H9 (cell line): ENCODE data around the gene THOP1. TPM values are rescaled to one million over a fixed set of nuclear protein-coding genes. Genes with fewer than 3 reads are reported as not detected.

ENCODE experiments used
- DNase-seq: peaks from one replicate; pipeline ENCODE4 v3.0.0-alpha.2; 2017
- H2AFZ ChIP-seq: one replicate; pipeline ENCODE4 v1.6.1; 2013; ENCODE audit warnings: mild to moderate bottlenecking, low read length, control low read depth, moderate library complexity
- H2AK5ac ChIP-seq: 2 replicates; pipeline ENCODE4 v1.6.1; 2013; ENCODE audit warnings: low read length, control low read depth, mixed read lengths; ENCODE audit not compliant: insufficient read length
- H2BK120ac ChIP-seq: one replicate; pipeline ENCODE4 v1.6.1; 2013; ENCODE audit warnings: low read depth, mild to moderate bottlenecking, low read length, control low read depth, inconsistent platforms; ENCODE audit not compliant: poor library complexity, severe bottlenecking
- H2BK12ac ChIP-seq: 2 replicates; pipeline ENCODE4 v1.6.1; 2013; ENCODE audit warnings: low read length, control low read depth, mixed read lengths, low read depth; ENCODE audit not compliant: insufficient read length
- H2BK15ac ChIP-seq: 2 replicates; pipeline ENCODE4 v1.6.1; 2013; ENCODE audit warnings: low read depth, low read length, control low read depth
- H2BK20ac ChIP-seq: one replicate; pipeline ENCODE4 v1.6.1; 2013; ENCODE audit warnings: low read depth, mild to moderate bottlenecking, low read length, control low read depth, inconsistent platforms; ENCODE audit not compliant: poor library complexity, severe bottlenecking
- H2BK5ac ChIP-seq: 2 replicates; pipeline ENCODE4 v1.6.1; 2013; ENCODE audit warnings: low read length, control low read depth, mixed read lengths; ENCODE audit not compliant: insufficient read length
- H3K14ac ChIP-seq: 2 replicates; pipeline ENCODE4 v1.6.1; 2013; ENCODE audit warnings: low read length, control low read depth; ENCODE audit not compliant: insufficient read depth
- H3K18ac ChIP-seq: 2 replicates; pipeline ENCODE4 v1.6.1; 2013; ENCODE audit warnings: low read depth, mild to moderate bottlenecking, mixed read lengths, low read length, control low read depth; ENCODE audit not compliant: insufficient read length
- H3K23ac ChIP-seq: 2 replicates; pipeline ENCODE4 v1.6.1; 2013; ENCODE audit warnings: low read length, control low read depth, mixed read lengths, low read depth; ENCODE audit not compliant: insufficient read length
- H3K23me2 ChIP-seq: 2 replicates; pipeline ENCODE4 v1.6.1; 2013; ENCODE audit warnings: low read depth, mild to moderate bottlenecking, mixed read lengths, low read length, control low read depth; ENCODE audit not compliant: insufficient read length, poor library complexity, severe bottlenecking
- H3K27ac ChIP-seq: 2 replicates; pipeline ENCODE4 v1.5.1; 2013; ENCODE audit warnings: low read length, control low read depth, mixed read lengths, low read depth; ENCODE audit not compliant: insufficient read length
- H3K27me3 ChIP-seq: 2 replicates; pipeline ENCODE4 v1.6.1; 2013; ENCODE audit warnings: low read length, control low read depth, inconsistent platforms; ENCODE audit not compliant: insufficient read depth
- H3K4ac ChIP-seq: 2 replicates; pipeline ENCODE4 v1.6.1; 2013; ENCODE audit warnings: low read depth, mild to moderate bottlenecking, control low read depth, inconsistent platforms, low read length, moderate library complexity
- H3K4me1 ChIP-seq: 2 replicates; pipeline ENCODE4 v1.6.1; 2013; ENCODE audit warnings: low read length, control low read depth, inconsistent platforms; ENCODE audit not compliant: insufficient read depth
- H3K4me2 ChIP-seq: 2 replicates; pipeline ENCODE4 v1.6.1; 2013; ENCODE audit warnings: low read length, control low read depth, mixed read lengths; ENCODE audit not compliant: insufficient read length, insufficient read depth
- H3K56ac ChIP-seq: 2 replicates; pipeline ENCODE4 v1.6.1; 2013; ENCODE audit warnings: low read depth, mild to moderate bottlenecking, mixed read lengths, low read length, control low read depth; ENCODE audit not compliant: insufficient read length
- H3K79me1 ChIP-seq: 2 replicates; pipeline ENCODE4 v1.6.1; 2013; ENCODE audit warnings: low read depth, mild to moderate bottlenecking, moderate library complexity, low read length, control low read depth, inconsistent platforms; ENCODE audit not compliant: insufficient read depth, poor library complexity, severe bottlenecking
- H3K79me2 ChIP-seq: 2 replicates; pipeline ENCODE4 v1.6.1; 2013; ENCODE audit warnings: low read length, control low read depth, inconsistent platforms; ENCODE audit not compliant: insufficient read depth
- H3K9ac ChIP-seq: 2 replicates; pipeline ENCODE4 v1.6.1; 2013; ENCODE audit warnings: low read length, control low read depth, mixed read lengths; ENCODE audit not compliant: insufficient read length; ENCODE audit errors: extremely low read depth
- H3K9me3 ChIP-seq: one replicate; pipeline ENCODE4 v1.6.1; 2013; ENCODE audit warnings: low read depth, low read length, inconsistent platforms; ENCODE audit not compliant: control insufficient read depth
- H3T11ph ChIP-seq: one replicate; pipeline ENCODE4 v1.6.1; 2013; ENCODE audit warnings: mild to moderate bottlenecking, low read length, control low read depth, inconsistent platforms
- H4K20me1 ChIP-seq: one replicate; pipeline ENCODE4 v1.6.1; 2013; ENCODE audit not compliant: control insufficient read depth, insufficient read length, insufficient read depth
- H4K5ac ChIP-seq: 2 replicates; pipeline ENCODE4 v1.6.1; 2013; ENCODE audit warnings: low read depth, mild to moderate bottlenecking, mixed read lengths, low read length, control low read depth; ENCODE audit not compliant: insufficient read length
- H4K8ac ChIP-seq: replicated peaks from 2 replicates; pipeline ENCODE4 v1.6.1; 2013; ENCODE audit warnings: low read length, control low read depth, mixed read lengths, low read depth; ENCODE audit not compliant: insufficient read length
- H4K91ac ChIP-seq: 2 replicates; pipeline ENCODE4 v1.6.1; 2013; ENCODE audit warnings: low read depth, mild to moderate bottlenecking, moderate library complexity, mixed read lengths, low read length, control low read depth; ENCODE audit not compliant: insufficient read length
- H3K27ac Mint-ChIP-seq, 3 experiments: 2 replicates in 2 of 3; 3 replicates in 1 of 3; pipeline ENCODE4 v1.8.0; 2020 to 2021; ENCODE audit warnings: mixed read lengths in 3 of 3, mild to moderate bottlenecking in 1 of 3, moderate library complexity in 1 of 3
- H3K27me3 Mint-ChIP-seq: 2 replicates; pipeline ENCODE4 v1.8.0; 2021; ENCODE audit warnings: low read depth, mild to moderate bottlenecking, moderate library complexity, mixed read lengths
- H3K36me3 Mint-ChIP-seq, 3 experiments: 2 replicates in 2 of 3; 3 replicates in 1 of 3; pipeline ENCODE4 v1.8.0; 2020 to 2021; ENCODE audit warnings: low read depth in 3 of 3, mixed read lengths in 3 of 3; ENCODE audit not compliant: insufficient read depth in 1 of 3
- H3K4me1 Mint-ChIP-seq, 2 experiments: 2 replicates each; pipeline ENCODE4 v1.8.0; 2020; ENCODE audit warnings: mixed read lengths in 2 of 2
- H3K4me3 Mint-ChIP-seq, 2 experiments: 2 replicates in 1 of 2; 3 replicates in 1 of 2; pipeline ENCODE4 v1.8.0; 2020 to 2021; ENCODE audit warnings: mild to moderate bottlenecking in 2 of 2, mixed read lengths in 2 of 2, moderate library complexity in 1 of 2
- H3K9me3 Mint-ChIP-seq, 2 experiments: 2 replicates in 1 of 2; 3 replicates in 1 of 2; pipeline ENCODE4 v1.8.0; 2020; ENCODE audit warnings: mild to moderate bottlenecking in 2 of 2, mixed read lengths in 2 of 2, moderate library complexity in 1 of 2
- WGBS: extraction: QIAGEN DNeasy Blood & Tissue Kit; methylation state at CpG from one replicate; pipeline ENCODE4 v1.1.7; 2013; ENCODE audit warnings: missing lambda C conversion rate, low lambda C conversion rate, mixed read lengths; ENCODE audit not compliant: insufficient read length; ENCODE audit errors: extremely low coverage; 5-methylcytosine and 5-hydroxymethylcytosine counted together
- total RNA-seq: library from RNA; stranded (reverse); gene quantifications from 2 replicates; pipeline ENCODE4 v1.2.1, GENCODE V29; 2021
- TF ChIP-seq, protein P1 (sequence below): fragments of 200-600 bp; sonication (generic); conservative IDR thresholded peaks from 3 replicates; pipeline ENCODE4 v1.8.0; 2021; ENCODE audit warnings: antibody characterized with exemption, mild to moderate bottlenecking

Gene THOP1
- total RNA-seq, 1 experiment from 2014 or later, result 150 TPM

DNA sequence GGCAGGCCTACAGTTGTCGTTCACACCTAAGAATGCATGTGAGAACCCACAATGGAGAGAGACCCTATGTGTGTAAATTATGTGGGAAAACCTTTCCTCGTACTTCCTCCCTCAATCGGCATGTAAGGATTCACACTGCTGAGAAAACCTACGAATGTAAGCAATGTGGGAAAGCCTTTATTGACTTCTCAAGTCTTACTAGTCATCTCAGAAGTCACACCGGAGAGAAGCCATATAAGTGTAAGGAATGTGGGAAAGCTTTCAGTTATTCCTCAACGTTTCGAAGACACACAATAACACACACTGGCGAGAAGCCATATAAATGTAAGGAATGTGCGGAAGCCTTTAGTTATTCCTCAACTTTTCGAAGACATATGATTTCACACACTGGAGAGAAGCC lies 67.3 kb downstream of the THOP1 start:
- Mint-ChIP-seq H3K9me3 (peaks cover 83 to 86% of the 10 kb centered on the region in 2 experiments), H3K4me3 (no peak overlapping the region), H3K4me1 (no peaks in the 10 kb centered on the region), H3K27ac (no peak overlapping the region), H3K36me3 (peaks cover 72 to 78% (median 76%) of the 10 kb centered on the region in 3 experiments), H3K27me3 (0 out of 2 replicates have a peak, but pooled peaks cover 1% of the 10 kb centered on the region)
- no peak overlapping the region for H3K4ac ChIP-seq
- no peak overlapping the region for H3K27ac ChIP-seq
- H3K9ac ChIP-seq, result no peak overlapping the region
- H3T11ph ChIP-seq, result no peak overlapping the region
- peaks cover 65% of the 10 kb centered on the region for H3K9me3 ChIP-seq
- H4K5ac ChIP-seq, result no peak overlapping the region
- H3K23ac ChIP-seq, result no peak overlapping the region
- no peaks in the 10 kb centered on the region for H3K79me1 ChIP-seq
- no peaks in the 10 kb centered on the region for H4K20me1 ChIP-seq
- no peak overlapping the region for H2BK20ac ChIP-seq
- no peak overlapping the region for H2AFZ ChIP-seq
- no peak overlapping the region for H2BK120ac ChIP-seq
- no peaks in the 10 kb centered on the region for H3K23me2 ChIP-seq
- H3K56ac ChIP-seq, result no peak overlapping the region
- H3K27me3 ChIP-seq, result no peaks in the 10 kb centered on the region
- H4K91ac ChIP-seq, result no peak overlapping the region
- H4K8ac ChIP-seq, result no peak overlapping the region
- TF ChIP-seq, protein P1, sequence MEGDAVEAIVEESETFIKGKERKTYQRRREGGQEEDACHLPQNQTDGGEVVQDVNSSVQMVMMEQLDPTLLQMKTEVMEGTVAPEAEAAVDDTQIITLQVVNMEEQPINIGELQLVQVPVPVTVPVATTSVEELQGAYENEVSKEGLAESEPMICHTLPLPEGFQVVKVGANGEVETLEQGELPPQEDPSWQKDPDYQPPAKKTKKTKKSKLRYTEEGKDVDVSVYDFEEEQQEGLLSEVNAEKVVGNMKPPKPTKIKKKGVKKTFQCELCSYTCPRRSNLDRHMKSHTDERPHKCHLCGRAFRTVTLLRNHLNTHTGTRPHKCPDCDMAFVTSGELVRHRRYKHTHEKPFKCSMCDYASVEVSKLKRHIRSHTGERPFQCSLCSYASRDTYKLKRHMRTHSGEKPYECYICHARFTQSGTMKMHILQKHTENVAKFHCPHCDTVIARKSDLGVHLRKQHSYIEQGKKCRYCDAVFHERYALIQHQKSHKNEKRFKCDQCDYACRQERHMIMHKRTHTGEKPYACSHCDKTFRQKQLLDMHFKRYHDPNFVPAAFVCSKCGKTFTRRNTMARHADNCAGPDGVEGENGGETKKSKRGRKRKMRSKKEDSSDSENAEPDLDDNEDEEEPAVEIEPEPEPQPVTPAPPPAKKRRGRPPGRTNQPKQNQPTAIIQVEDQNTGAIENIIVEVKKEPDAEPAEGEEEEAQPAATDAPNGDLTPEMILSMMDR, result no peak
- H3K18ac ChIP-seq, result no peak overlapping the region
- no CpG with 5 or more reads among the region's 10 CpGs for WGBS
- no peak overlapping the region for H3K4me2 ChIP-seq
- H2BK15ac ChIP-seq, result no peak overlapping the region
- no peak overlapping the region for H2BK12ac ChIP-seq
- H2BK5ac ChIP-seq, result no peak overlapping the region
- H3K79me2 ChIP-seq, result no peaks in the 10 kb centered on the region
- H3K4me1 ChIP-seq, result no peaks in the 10 kb centered on the region
- DNase-seq, result no peak
- H2AK5ac ChIP-seq, result no peak overlapping the region
- no peak overlapping the region for H3K14ac ChIP-seq
